ENCODE measurements around the gene HMGB2.

HMGB2 gene

DNA sequence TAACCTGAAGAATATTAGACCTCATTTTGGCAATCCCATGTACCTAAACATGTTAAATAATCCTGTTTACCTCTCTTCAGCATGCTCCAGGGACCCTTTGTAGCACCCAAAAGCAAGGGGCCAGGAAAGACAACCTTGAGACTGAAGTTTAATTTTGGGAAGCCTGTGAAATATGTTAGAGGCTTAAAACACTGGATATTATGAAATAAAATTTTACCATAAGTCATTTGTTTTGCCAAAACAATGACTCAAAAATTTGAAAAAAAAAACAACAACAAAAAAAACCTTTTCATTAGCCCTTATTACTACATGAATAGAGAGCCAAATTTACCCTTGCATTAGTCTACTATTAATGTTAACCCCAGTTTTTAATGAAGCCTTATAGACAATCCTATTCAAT is 49.7 kb downstream of the HMGB2 start:
- no peak for DNase-seq

DNA sequence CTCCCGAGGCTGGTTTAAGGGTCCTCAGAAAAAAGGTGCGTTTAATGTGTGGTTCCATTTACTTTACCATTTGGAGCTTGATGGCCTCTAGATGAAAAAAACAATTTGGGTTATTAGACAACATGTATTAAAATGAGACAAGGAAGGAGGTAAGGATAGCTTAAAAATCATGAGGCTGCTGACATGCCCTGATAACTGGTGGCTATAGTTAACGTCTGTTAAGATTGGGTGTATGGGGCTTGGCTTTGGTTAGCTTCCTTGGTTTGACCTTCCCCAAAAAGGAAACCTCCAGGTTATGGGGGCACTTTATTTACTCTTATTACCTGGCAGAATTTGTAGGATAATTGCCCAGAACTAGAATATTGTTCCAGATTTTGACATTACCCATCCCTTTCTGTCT is 51.5 kb downstream of the HMGB2 start:
- DNase-seq, result no peak

DNA sequence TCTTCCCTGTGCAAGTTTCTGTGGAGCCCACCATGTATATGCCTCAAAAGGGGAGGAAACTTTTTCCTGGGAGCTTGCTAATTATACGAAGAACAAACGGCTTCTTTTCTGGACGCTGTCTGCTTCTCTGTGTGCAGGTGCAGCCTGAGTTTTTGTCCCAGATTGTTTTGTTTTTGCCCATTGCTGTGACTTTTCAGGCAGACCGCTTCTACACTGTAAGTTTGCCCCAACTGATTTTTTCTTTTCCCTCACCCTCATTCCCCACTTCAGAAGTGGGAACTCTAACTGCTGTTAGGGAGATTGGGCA is 51.9 kb downstream of the HMGB2 start:
- DNase-seq, result no peak

DNA sequence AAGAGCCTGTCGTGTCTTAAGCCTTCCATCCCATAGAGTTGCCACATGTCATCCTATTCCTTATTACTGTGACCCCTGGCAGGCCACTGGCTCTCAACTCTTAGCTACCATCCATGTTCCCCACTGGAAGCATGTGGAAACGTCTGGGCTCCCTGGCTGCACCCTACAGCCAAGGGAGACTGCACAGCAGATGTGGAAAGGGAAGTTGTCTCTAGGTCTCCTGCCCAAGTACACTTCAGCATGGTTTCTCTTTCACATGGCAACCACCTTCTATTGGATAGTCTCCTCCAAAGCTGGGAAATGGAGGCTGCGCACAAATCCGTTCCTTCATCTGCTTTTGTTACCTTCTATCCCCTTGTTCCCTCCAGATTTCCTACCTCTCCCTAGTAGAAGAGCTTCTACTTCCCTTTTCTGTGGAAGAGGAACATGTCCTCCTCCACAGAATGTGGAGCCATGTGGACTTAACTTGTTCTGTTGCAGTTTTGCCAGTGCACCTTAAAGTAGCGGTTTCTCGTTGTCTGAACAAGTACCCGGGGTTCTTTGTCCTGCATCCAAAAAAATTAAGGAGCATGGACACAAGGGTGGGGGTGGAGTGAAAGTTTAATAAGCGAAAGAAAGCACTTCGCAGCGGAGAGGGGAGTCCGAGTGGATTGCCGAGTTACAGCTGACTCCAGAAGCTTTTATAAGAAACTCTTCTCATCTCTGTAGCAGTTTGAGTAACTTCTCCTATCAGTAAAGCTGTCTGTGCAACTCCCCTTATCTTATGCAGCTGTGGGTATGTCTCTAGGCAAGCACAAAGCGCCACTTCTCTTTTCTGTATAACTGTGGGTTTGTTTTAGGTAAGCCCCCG is 52.5 kb downstream of the HMGB2 start:
- DNase-seq, result no peak

Measured in NCI-H1930 (cell line).